ENCODE measurements around the gene LAD1. TPM values are rescaled to one million over a fixed set of nuclear protein-coding genes. Genes with fewer than 3 reads are reported as not detected.
A peak's percentile ranks its signal among the peaks of the same experiment; 100 is the strongest.

The LAD1 gene
- total RNA-seq, 2 experiments from 2014 or later: not detected

- Histone ChIP-seq H2AFZ (ENCODE audit: low read length) (no peak overlapping the region), H3K27ac (ENCODE audit: low read depth, low read length, poor library complexity, severe bottlenecking) (no peak overlapping the region), H3K4me1 (ENCODE audit: insufficient read depth, low read length, poor library complexity, severe bottlenecking) (no peaks in the 10 kb centered on the region), H3K79me2 (ENCODE audit: insufficient read depth, low read depth, low read length) (no peaks in the 10 kb centered on the region), H3K4me3 (ENCODE audit: low read depth, low read length, poor library complexity, severe bottlenecking) (no peak overlapping the region), H3K9me3 (ENCODE audit: low read length) (no peaks in the 10 kb centered on the region), H4K20me1 (ENCODE audit: insufficient read depth, low read length) (no peaks in the 10 kb centered on the region), H3K9me2 (ENCODE audit: insufficient read depth, low read length) (no peaks in the 10 kb centered on the region), H3K4me2 (ENCODE audit: low read length) (no peak overlapping the region), H3K36me3 (ENCODE audit: insufficient read depth, low read length) (no peaks in the 10 kb centered on the region)
- POLR2A ChIA-PET: interaction anchor here (1.5 kb wide), 1 partner anchor 19 kb away, joined by 5 read pairs; no protein-coding TSS in a partner anchor
- DNase-seq (ENCODE audit: low spot score): peak; percentile 23
- CTCF ChIA-PET (ENCODE audit: unreplicated experiment): interaction anchor here (0.6 kb wide), 1 partner anchor 227 kb away, joined by 4 read pairs; no protein-coding TSS in a partner anchor
- TF ChIP-seq EZH2phosphoT487 (IDR thresholded peaks at IDR 0.05; ENCODE audit: borderline replicate concordance, low read depth, low read length) (no peak), CTCF (conservative IDR thresholded peaks at IDR 0.05; ENCODE audit: low read length) (peak; percentile 73)
- intact Hi-C loops (cut with micrococcal nuclease; ENCODE audit: unreplicated experiment): no loop called here
- no TSS peak for BruUV-seq (replicated peaks)
These were observed 52.7 kb downstream of the LAD1 start for GRCh38 chr1:201346337-201346939.

- ChIA-PET CTCF (ENCODE audit: unreplicated experiment) (no interaction called here), POLR2A (interaction anchor here (0.6 kb wide), 1 partner anchor 460 kb away, joined by 5 read pairs; no protein-coding TSS in a partner anchor)
- TF ChIP-seq CTCF (conservative IDR thresholded peaks at IDR 0.05; ENCODE audit: low read length) (no peak), EZH2phosphoT487 (IDR thresholded peaks at IDR 0.05; ENCODE audit: borderline replicate concordance, low read depth, low read length) (no peak)
- no TSS peak for BruUV-seq (replicated peaks)
- intact Hi-C loops (cut with micrococcal nuclease; ENCODE audit: unreplicated experiment): no loop called here
- Histone ChIP-seq H3K4me3 (ENCODE audit: low read depth, low read length, poor library complexity, severe bottlenecking) (no peak overlapping the region), H3K9me3 (ENCODE audit: low read length) (no peaks in the 10 kb centered on the region), H3K36me3 (ENCODE audit: insufficient read depth, low read length) (no peaks in the 10 kb centered on the region), H3K4me2 (ENCODE audit: low read length) (no peak overlapping the region), H3K4me1 (ENCODE audit: insufficient read depth, low read length, poor library complexity, severe bottlenecking) (no peaks in the 10 kb centered on the region), H2AFZ (ENCODE audit: low read length) (no peak overlapping the region), H3K9me2 (ENCODE audit: insufficient read depth, low read length) (no peaks in the 10 kb centered on the region), H4K20me1 (ENCODE audit: insufficient read depth, low read length) (no peaks in the 10 kb centered on the region), H3K27ac (ENCODE audit: low read depth, low read length, poor library complexity, severe bottlenecking) (no peak overlapping the region), H3K79me2 (ENCODE audit: insufficient read depth, low read depth, low read length) (no peaks in the 10 kb centered on the region)
- DNase-seq (ENCODE audit: low spot score): no peak
These were observed 54.1 kb downstream of the LAD1 start for GRCh38 chr1:201345081-201345355.

GRCh38 chr1:201344206-201345080 is 54.7 kb downstream of the LAD1 start:
- H2AFZ ChIP-seq (ENCODE audit: low read length): no peak overlapping the region
- H3K4me3 ChIP-seq (ENCODE audit: low read depth, low read length, poor library complexity, severe bottlenecking): no peak overlapping the region
- no peaks in the 10 kb centered on the region for H3K4me1 ChIP-seq (ENCODE audit: insufficient read depth, low read length, poor library complexity, severe bottlenecking)
- POLR2A ChIA-PET: no interaction called here
- CTCF ChIA-PET (ENCODE audit: unreplicated experiment): no interaction called here
- no peak overlapping the region for H3K27ac ChIP-seq (ENCODE audit: low read depth, low read length, poor library complexity, severe bottlenecking)
- no TSS peak for BruUV-seq (replicated peaks)
- no peaks in the 10 kb centered on the region for H3K36me3 ChIP-seq (ENCODE audit: insufficient read depth, low read length)
- H3K79me2 ChIP-seq (ENCODE audit: insufficient read depth, low read depth, low read length): no peaks in the 10 kb centered on the region
- no peak for TF ChIP-seq EZH2phosphoT487 (IDR thresholded peaks at IDR 0.05; ENCODE audit: borderline replicate concordance, low read depth, low read length)
- no peak for TF ChIP-seq CTCF (conservative IDR thresholded peaks at IDR 0.05; ENCODE audit: low read length)
- H3K4me2 ChIP-seq (ENCODE audit: low read length): no peak overlapping the region
- H3K9me3 ChIP-seq (ENCODE audit: low read length): no peaks in the 10 kb centered on the region
- H4K20me1 ChIP-seq (ENCODE audit: insufficient read depth, low read length): no peaks in the 10 kb centered on the region
- intact Hi-C loops (cut with micrococcal nuclease; ENCODE audit: unreplicated experiment): no loop called here
- H3K9me2 ChIP-seq (ENCODE audit: insufficient read depth, low read length): no peaks in the 10 kb centered on the region
- DNase-seq (ENCODE audit: low spot score): no peak
